Ishikawa (cell line): ENCODE measurements around the gene NPSR1.

ENCODE experiments used
- CEBPB ChIP-seq: IDR thresholded peaks from 2 replicates; pipeline ENCODE4 v1.6.1; 2012
- CREB1 ChIP-seq: IDR thresholded peaks from 2 replicates; pipeline ENCODE4 v1.6.1; 2012; ENCODE audit warnings: low read depth
- EGR1 ChIP-seq: IDR thresholded peaks from 2 replicates; pipeline ENCODE4 v1.6.1; 2012
- EP300 ChIP-seq: IDR thresholded peaks from 2 replicates; pipeline ENCODE4 v1.6.1; 2012; ENCODE audit warnings: borderline replicate concordance
- FOXM1 ChIP-seq: IDR thresholded peaks from 2 replicates; pipeline ENCODE4 v1.6.1; 2012; ENCODE audit warnings: low read depth, borderline replicate concordance
- MAX ChIP-seq: IDR thresholded peaks from 2 replicates; pipeline ENCODE4 v1.6.1; 2012
- NFIC ChIP-seq: IDR thresholded peaks from 2 replicates; pipeline ENCODE4 v1.6.1; 2012
- RAD21 ChIP-seq: IDR thresholded peaks from 2 replicates; pipeline ENCODE4 v1.6.1; 2012; ENCODE audit warnings: low read depth
- REST ChIP-seq: IDR thresholded peaks from 2 replicates; pipeline ENCODE4 v1.6.1; 2012; ENCODE audit warnings: low read depth, mild to moderate bottlenecking
- TAF1 ChIP-seq: IDR thresholded peaks from 2 replicates; pipeline ENCODE4 v1.6.1; 2012; ENCODE audit warnings: low read depth, mild to moderate bottlenecking
- TCF12 ChIP-seq: IDR thresholded peaks from 2 replicates; pipeline ENCODE4 v1.6.1; 2012; ENCODE audit warnings: low read depth
- TEAD4 ChIP-seq: IDR thresholded peaks from 2 replicates; pipeline ENCODE4 v1.6.1; 2012
- USF1 ChIP-seq: IDR thresholded peaks from 2 replicates; pipeline ENCODE4 v1.6.1; 2012
- YY1 ChIP-seq: IDR thresholded peaks from 2 replicates; pipeline ENCODE4 v1.6.1; 2012; ENCODE audit warnings: low read depth
- ZBTB7A ChIP-seq: IDR thresholded peaks from 2 replicates; pipeline ENCODE4 v1.6.1; 2012; ENCODE audit warnings: low read depth

Gene NPSR1

GRCh38 chr7:34720289-34720688 lies 62.3 kb downstream of the NPSR1 start:
- TF ChIP-seq ZBTB7A (no peak), USF1 (no peak), EGR1 (no peak), MAX (no peak), TAF1 (no peak), CEBPB (no peak), EP300 (no peak), RAD21 (no peak), TEAD4 (no peak), TCF12 (no peak)

GRCh38 chr7:34723338-34723737 lies 65.3 kb downstream of the NPSR1 start:
- no peak for TF ChIP-seq TEAD4
- no peak for TF ChIP-seq NFIC
- TF ChIP-seq EP300, result no peak
- no peak for TF ChIP-seq ZBTB7A
- TF ChIP-seq RAD21, result no peak
- TF ChIP-seq FOXM1, result no peak
- no peak for TF ChIP-seq EGR1
- no peak for TF ChIP-seq CREB1
- TF ChIP-seq USF1, result no peak
- TF ChIP-seq CEBPB, result no peak
- TF ChIP-seq TAF1, result no peak
- TF ChIP-seq TCF12, result no peak
- no peak for TF ChIP-seq MAX
- TF ChIP-seq YY1, result no peak
- TF ChIP-seq REST, result no peak

- TF ChIP-seq NFIC (no peak), EGR1 (no peak), YY1 (no peak), TEAD4 (no peak), TCF12 (no peak), TAF1 (no peak), EP300 (no peak), CREB1 (no peak), REST (no peak), RAD21 (no peak), ZBTB7A (no peak), MAX (no peak), USF1 (no peak), CEBPB (no peak), FOXM1 (no peak)
Observed at GRCh38 chr7:34723866-34724490, 66.0 kb downstream of the NPSR1 start.

GRCh38 chr7:34726221-34726620 lies 68.2 kb downstream of the NPSR1 start:
- TF ChIP-seq EGR1 (no peak), YY1 (no peak)

GRCh38 chr7:34727464-34727995 lies 69.5 kb downstream of the NPSR1 start:
- TF ChIP-seq ZBTB7A, result no peak
- TF ChIP-seq YY1, result no peak
- TF ChIP-seq TAF1, result no peak
- no peak for TF ChIP-seq EGR1
- no peak for TF ChIP-seq MAX
- no peak for TF ChIP-seq REST
- no peak for TF ChIP-seq CEBPB
- TF ChIP-seq NFIC, result no peak
- TF ChIP-seq TCF12, result no peak
- no peak for TF ChIP-seq FOXM1
- no peak for TF ChIP-seq EP300
- no peak for TF ChIP-seq RAD21
- no peak for TF ChIP-seq USF1
- TF ChIP-seq TEAD4, result no peak
